Measurements from ENCODE around the gene NPY4R2. TPM values are rescaled to one million over a fixed set of nuclear protein-coding genes. Genes with fewer than 3 reads are reported as not detected.

The NPY4R2 gene
- total RNA-seq, 1 experiment from 2014 or later, result not detected

Other genes with a start within 250 kb of the NPY4R2 start
- gene SYT15B, start 155.1 kb upstream of the NPY4R2 start, total RNA-seq (2014; rRNA removed; shearing (Covaris generic)), result 0.07 TPM in 1 of 2 replicates, not detected in the other
- not detected in 2 replicates for gene FAM25C, start 81.1 kb downstream of the NPY4R2 start, total RNA-seq (2014; rRNA removed; shearing (Covaris generic))